ENCODE data around the gene ATP1B1.

DNA sequence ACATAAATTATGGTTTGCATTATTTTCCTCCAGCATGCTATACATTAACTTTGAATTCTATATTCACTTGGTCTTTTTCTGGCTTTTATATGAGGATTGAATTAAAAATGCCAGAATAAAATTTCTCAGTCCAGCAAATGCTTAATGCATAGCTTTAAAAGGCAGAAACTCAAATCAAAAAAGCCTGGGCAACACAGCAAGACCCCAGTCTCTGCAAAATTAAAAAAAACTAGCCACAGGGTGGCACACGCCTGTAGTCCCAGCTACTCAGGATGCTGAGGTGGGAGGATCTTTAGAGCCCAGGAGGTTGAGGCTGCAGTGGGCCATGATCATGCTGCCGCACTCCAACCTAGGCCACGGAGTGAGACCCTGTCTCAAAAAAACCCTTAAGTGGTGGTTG, 19.8 kb downstream of the ATP1B1 start:
- TF ChIP-seq TAF1 (IDR thresholded peaks at IDR 0.05; ENCODE audit: borderline replicate concordance, insufficient read depth, low read length) (no peak), SIN3A (IDR thresholded peaks at IDR 0.05; ENCODE audit: borderline replicate concordance, insufficient read depth, low read length) (no peak), REST (IDR thresholded peaks at IDR 0.05; ENCODE audit: insufficient read depth in 1 of 2, low read depth in 2 of 2, low read length in 2 of 2) (no peak), POLR2AphosphoS5 (IDR thresholded peaks at IDR 0.05; ENCODE audit: low read depth, low read length) (no peak), FOXP2 (optimal IDR thresholded peaks at IDR 0.05; ENCODE audit: borderline replicate concordance, extremely low read depth, extremely low read length, insufficient read depth) (no peak)

All from PFSK-1 (cell line).